Measurements from ENCODE around the gene ZC2HC1B.

ZC2HC1B gene

DNA sequence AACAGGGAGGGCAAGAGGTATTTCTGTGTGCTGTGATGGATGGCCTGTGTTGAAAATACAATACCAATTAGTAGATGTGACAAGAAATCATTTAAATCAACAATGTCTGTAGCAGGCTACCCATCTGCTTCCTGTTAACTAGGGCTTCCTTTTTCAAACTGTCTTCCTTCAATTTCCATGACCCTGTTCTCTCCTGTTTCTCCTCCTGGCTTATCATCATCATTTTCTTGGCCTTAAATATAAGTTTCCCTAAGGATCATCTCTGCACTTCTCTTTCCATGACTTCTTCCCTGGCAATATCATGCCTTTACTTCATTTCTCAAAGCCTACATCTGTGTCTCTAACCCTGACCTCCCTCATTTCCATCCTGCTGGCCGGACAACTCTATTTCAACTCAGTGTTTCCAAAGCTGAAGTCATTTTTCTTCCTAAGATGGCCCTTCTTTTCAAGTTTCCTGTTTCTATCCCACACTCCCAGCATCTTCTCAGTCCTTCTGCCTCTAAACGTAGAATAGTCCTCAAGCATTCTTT lies 18.2 kb downstream of the ZC2HC1B start:
- H3K4me3 ChIP-seq (ENCODE audit: low read depth, low read length) = no peak overlapping the region
- DNase-seq (ENCODE audit: low read depth) = no peak
- TF ChIP-seq CTCF (IDR thresholded peaks at IDR 0.05; ENCODE audit: insufficient read depth, low read depth, low read length, missing control alignments) = no peak

- H3K4me3 ChIP-seq (ENCODE audit: low read depth, low read length) = no peak overlapping the region
- TF ChIP-seq CTCF (IDR thresholded peaks at IDR 0.05; ENCODE audit: insufficient read depth, low read depth, low read length, missing control alignments) = no peak
- no peak for DNase-seq (ENCODE audit: low read depth)
Observed at GRCh38 chr6:143884216-143884900, 20.1 kb downstream of the ZC2HC1B start.

- H3K4me3 ChIP-seq (ENCODE audit: low read depth, low read length) = no peak overlapping the region
- DNase-seq (ENCODE audit: low read depth) = no peak
- no peak for TF ChIP-seq CTCF (IDR thresholded peaks at IDR 0.05; ENCODE audit: insufficient read depth, low read depth, low read length, missing control alignments)
Observed at GRCh38 chr6:143885116-143885515, 20.8 kb downstream of the ZC2HC1B start.

DNA sequence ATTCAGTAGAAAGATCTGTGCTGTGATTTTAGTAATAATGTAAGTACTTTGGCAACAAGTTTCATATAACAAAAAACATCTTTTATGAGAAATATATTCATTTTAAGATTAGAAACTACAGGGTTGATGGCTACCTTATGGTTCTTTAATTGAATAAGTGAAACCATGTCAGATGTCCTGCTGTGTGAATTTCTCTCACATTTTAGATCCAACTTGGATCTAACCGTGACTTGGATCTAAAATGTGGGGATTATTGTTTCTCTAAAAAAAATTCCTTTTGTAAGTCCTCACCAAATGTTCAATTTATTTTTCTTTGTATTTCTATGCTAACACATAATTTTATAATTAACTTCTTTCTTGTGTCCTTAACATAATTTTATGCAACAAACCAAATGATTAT lies 30.4 kb downstream of the ZC2HC1B start:
- TF ChIP-seq CTCF (IDR thresholded peaks at IDR 0.05; ENCODE audit: insufficient read depth, low read depth, low read length, missing control alignments) = no peak
- H3K4me3 ChIP-seq (ENCODE audit: low read depth, low read length) = no peak overlapping the region
- no peak for DNase-seq (ENCODE audit: low read depth)

DNA sequence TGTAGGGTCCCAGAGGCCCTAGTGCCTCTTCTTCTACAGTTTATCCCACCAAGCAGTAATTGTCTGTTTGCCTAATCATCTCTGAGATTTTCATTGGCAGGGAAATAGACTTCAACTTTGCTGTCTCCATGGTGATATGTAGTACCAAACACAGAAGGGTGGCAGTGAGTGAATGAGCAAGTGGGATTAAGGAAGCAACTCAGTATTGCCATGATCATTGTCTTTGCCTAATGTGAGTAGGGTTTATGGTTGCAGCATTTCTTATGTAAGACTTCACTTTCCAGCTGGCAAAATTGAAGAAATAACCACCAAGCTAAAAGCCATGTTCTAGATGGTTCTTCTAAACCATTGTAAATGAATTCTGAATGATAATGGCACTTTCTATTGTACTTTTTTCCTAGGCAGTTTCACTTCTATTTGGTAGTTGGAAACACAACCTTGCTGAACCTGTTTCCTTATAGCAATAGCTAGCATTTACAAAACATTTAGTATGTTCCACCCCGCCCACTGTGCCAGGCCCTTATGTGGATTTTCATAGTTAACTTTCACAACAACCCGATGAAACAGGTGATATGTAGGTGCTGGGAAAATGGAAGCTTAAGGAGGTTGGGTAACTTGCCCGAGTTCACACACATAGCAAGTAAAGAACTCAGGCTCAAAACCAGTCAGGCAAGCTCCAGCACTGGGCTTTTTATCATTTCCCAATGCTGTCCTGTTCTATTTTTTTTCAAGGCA lies 32.0 kb downstream of the ZC2HC1B start:
- DNase-seq (ENCODE audit: low read depth) = no peak
- no peak for TF ChIP-seq CTCF (IDR thresholded peaks at IDR 0.05; ENCODE audit: insufficient read depth, low read depth, low read length, missing control alignments)
- H3K4me3 ChIP-seq (ENCODE audit: low read depth, low read length) = no peak overlapping the region

DNA sequence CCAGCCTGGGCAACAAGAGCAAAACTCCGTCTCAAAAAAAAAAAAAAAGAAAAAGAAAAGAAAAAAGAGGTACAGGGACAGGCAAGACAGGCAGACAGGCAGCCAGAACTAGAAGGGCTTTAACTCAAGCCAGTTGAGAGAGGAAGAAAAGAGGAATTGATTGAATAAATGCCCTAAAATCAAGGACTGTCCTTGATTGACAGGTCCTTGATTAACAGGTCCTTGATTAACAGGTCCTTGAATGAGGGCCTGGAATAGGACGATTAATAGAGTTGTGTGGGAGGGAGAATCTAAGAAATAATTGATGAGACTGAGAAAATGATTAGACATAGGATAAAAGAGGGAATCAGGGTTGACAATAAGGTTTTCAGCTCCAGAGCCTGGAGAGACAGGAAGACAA lies 36.1 kb downstream of the ZC2HC1B start:
- TF ChIP-seq CTCF (IDR thresholded peaks at IDR 0.05; ENCODE audit: insufficient read depth, low read depth, low read length, missing control alignments) = no peak
- no peak for DNase-seq (ENCODE audit: low read depth)
- H3K4me3 ChIP-seq (ENCODE audit: low read depth, low read length) = no peak overlapping the region

Measured in GM12865 (cell line).